Measurements from ENCODE around the gene VNN1.
A peak's percentile ranks its signal among the peaks of the same experiment; 100 is the strongest.
"Not testable (repeated sequence)": the region's sequence is repeated elsewhere in the genome, so short reads cannot be mapped to it uniquely, and the experiment has no call there.

VNN1 gene

DNA sequence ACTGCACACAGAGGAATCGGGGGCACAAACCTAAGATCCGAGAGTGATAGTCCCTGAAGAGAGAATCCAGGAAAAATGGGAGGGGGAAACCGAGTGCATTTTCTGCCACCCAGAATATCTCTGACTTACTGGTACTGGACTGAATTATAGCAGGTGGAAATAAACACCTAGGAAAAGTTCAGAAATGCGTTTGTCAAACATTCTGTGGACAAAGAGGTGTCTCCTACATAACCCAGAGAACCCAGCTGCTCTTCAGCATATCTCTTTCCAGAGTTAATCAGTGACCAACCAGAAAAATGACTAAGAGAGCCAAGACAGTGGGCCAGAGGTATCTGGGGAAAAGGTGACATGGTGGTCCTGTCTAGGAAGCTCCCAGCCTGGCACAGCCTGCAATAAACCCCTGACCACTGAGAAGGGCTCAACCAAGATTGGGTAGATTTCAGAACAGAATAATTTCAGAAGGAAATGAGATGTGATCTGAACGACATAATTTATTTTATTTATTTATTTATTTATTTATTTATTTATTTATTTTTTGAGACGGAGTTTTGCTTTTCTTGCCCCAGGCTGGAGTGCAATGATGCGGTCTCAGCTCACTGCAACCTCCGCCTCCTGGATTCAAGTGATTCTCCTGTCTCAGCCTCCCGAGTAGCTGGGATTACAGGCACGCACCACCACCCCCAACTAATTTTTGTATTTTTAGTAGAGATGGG, 6.0 kb upstream of the VNN1 start:
- DNase-seq, result no peak

DNA sequence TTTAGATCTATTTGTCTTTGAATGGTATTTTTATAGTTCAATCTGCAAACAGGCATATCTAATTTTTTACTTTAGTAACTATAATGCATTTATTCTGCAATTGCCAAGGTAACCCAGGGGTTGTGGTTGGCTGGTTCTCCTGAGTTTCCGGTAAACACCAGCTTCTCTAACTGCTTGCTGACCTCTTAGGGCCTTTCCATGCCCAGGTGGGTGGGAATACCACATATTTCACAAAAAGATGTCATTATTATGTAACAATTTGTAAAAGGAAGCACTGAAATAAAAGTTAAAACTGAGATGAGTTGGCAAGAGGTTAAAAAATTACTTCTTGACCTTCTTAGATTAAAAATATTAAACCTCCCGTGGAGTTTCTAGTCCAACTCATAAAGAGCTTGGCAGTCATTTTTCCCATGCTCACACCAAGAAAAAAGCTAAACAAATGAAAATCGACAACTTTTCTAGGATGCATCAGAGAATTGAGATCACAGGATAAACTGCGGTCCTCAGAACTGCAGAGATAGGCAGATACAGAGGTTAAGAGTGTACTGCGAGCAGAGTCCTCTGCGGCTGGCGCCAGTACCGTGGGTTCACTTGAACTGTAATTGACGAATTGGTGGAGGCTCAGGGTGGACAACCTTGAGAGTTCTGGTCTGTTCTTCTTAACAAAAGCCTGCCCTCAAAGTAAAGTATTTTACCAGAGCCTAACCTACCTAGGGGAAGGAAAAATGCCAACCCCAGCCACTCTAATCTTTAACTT, 2.2 kb upstream of the VNN1 start:
- no peak for DNase-seq

- peak; percentile 33 for DNase-seq
Observed at GRCh38 chr6:132715204-132715603, 1.3 kb upstream of the VNN1 start.

GRCh38 chr6:132714160-132714559, 305 bp upstream of the VNN1 start:
- DNase-seq, result no peak

- no peak for DNase-seq
Observed at GRCh38 chr6:132712366-132712765, 1.5 kb downstream of the VNN1 start.

GRCh38 chr6:132708771-132709170, 5.1 kb downstream of the VNN1 start:
- no peak for DNase-seq

GRCh38 chr6:132708002-132708401, 5.9 kb downstream of the VNN1 start:
- DNase-seq, result no peak

- DNase-seq, result not testable (repeated sequence)
Observed at GRCh38 chr6:132706756-132707155, 7.1 kb downstream of the VNN1 start.

- no peak for DNase-seq
Observed at GRCh38 chr6:132703936-132704335, 9.9 kb downstream of the VNN1 start.

- DNase-seq, result no peak
Observed at GRCh38 chr6:132698608-132699007, 15.2 kb downstream of the VNN1 start.

- no peak for DNase-seq
Observed at GRCh38 chr6:132695773-132696172, 18.1 kb downstream of the VNN1 start.

GRCh38 chr6:132693478-132693877, 20.4 kb downstream of the VNN1 start:
- DNase-seq, result no peak

- no peak for DNase-seq
Observed at GRCh38 chr6:132690678-132691077, 23.2 kb downstream of the VNN1 start.

DNA sequence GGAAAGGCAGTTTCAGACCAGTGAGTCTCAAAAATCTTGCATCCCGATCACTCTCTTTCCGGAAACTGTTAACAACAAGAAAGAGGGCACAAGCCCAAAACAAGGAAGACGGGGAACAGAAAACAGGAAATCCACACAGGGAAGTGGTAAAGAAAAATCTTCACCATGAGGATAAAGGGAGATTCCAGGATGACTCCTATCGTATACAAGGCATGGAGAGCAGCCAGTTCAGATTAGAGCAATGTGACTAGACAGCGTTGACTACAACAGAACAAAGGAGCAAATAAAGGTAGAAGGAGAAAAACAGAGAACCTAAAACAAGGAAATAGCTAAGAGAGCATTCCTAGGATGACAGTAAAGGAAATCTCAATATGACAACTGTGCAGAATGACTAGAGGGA, 26.5 kb downstream of the VNN1 start:
- no peak for DNase-seq

GRCh38 chr6:132686531-132686930, 27.3 kb downstream of the VNN1 start:
- DNase-seq, result no peak

DNA sequence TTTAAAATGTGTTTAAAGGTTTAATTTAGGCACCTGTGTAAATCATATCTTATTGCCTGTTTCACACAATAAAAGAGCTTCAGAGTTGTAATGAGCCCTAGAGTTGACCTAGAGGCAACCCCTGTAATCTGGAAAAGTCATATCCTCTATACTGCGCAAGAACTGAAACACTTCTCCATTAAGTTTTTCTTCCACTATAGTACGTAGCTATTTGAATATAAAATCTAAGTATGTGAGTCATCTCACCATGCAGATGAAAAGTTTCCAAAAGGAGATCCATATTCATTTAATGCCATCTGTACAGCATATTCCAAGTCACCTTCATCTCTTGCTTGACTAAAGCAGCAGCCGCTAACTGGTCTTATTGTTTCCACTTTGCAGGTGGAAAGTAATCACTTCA, 28.8 kb downstream of the VNN1 start:
- DNase-seq, result no peak

- DNase-seq, result no peak
Observed at GRCh38 chr6:132684272-132684671, 29.6 kb downstream of the VNN1 start.

DNA sequence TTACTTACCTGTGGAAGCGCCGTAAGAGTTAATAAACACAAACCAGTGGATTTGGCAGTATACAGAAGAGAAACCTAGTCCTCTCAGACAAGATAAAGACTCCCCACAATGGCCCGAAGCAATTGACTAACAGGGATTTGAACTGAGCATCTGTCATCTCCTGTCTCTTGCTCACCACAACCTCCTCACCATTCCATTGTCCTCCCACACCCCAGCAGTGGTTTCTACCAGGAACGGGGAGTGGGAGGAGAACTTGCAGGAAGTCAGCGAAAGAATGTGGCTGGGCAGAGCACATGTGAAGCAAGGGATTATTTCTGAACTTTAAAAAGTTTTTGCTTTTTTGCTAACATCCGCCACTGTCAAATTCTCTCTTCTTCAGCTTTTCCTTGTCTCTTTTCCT, 30.3 kb downstream of the VNN1 start:
- DNase-seq, result no peak

DNA sequence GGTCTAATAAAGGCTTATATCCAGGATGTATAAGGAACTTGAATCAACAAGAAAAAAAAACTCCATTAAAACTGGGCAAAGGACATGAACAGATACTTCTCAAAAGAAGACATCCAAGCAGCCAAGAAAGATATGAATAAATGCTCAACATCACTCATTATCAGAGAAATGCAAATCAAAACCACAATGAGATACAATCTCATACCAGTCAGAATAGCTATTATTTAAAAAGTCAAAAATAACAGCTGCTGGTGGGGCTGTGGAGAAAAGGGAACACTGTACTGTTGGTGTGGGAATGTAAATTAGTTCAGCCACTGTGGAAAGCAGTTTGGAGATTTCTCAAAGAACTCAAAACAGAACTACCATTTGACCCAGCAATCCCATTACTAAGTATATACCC, 34.8 kb downstream of the VNN1 start:
- DNase-seq, result not testable (repeated sequence)

DNA sequence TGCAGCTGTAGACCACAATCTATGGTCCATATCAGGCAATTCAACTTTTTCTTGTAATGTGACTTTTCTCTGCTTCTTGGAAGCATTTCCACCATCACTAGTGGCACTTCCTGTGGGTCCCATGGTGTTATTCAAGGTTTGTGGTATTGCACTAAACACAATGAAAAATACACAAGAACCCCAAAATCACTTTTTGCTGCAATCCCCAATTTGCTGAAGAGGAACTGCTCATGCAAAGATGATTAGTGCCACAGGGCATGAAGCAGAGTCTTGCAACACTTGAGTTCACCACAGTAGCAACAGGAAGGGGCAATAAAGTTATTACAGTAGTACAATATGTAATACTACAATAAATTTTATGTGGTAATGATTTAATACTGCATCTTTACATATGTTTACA, 38.1 kb downstream of the VNN1 start:
- DNase-seq, result no peak

- DNase-seq, result no peak
Observed at GRCh38 chr6:132675002-132675401, 38.9 kb downstream of the VNN1 start.

DNA sequence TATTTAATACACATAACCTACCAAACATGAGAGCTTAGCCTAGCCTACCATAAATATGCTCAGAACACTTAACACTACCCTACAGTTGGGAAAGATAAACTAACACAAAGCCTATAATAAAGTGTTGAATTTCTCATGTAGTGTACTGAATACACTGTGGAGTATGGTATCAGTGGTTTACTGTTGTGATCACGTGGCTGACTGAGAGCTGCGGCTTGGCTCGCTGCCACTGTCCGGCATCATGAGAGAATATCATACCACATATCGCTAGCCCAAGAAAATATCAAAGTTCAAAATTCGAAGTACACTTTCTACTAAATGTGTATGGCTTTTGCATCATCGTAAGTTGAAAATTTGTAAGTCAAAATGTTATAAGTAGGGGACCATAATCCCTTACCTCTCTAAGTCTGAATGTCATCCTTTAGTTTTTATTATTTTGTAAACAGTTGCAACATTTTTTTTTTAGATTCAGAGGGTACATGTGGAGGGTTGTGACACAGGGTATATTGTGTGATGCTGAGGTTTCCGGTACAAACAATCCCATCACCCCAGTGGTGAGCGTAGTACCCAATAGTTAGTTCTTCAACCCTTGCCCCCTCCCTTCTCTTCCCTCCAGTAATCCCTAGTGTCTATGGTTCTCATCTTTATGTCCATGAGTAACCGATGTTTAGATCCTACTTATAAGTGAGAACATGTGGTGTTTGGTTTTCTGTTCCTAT, 40.3 kb downstream of the VNN1 start:
- no peak for DNase-seq

DNA sequence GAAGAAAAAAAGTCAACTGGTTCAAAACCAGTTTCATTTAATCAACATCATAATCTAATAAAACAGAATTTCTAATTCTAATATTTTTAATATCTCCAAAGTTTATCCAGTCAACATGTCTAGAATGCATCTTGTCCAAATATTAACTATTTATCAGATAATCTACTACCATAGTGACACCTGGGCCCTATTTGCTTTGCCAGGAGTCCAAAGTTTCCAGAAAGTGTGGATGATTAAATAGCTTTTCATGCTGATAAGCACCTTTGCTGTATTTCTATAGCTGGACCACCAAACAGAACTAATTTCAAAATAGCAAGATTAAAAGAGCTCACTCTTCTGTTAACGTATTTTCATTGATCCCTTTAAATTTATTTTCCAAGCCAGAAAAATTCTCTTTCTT, 42.6 kb downstream of the VNN1 start:
- DNase-seq, result no peak

DNA sequence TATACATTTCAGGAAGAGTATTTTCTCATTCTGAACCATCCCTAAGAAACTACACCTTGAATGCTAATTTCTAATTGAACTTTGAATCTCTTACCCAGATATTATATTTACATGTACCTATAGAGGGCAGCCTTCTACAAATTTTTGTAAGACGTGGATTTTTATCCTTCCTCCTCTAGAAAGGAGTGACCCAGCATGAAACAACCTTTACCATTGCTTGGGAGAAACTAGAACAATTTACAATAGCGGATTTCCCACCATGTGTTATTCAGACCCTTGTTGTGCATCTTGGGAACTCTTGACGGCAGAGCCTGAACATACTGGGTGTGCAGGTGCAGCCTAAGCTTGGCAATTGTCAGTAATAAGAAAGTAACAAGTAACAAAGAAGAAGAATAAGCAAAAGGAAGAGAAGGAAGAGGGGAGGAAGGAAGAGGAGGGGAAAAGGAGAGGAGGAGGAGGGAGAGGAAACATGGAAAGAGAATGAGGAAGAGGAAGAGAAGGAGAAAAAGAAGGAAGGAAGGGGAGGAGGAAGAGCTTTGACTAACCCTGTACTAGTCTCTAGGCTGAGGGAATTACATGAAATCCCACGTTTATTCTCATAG, 44.1 kb downstream of the VNN1 start:
- peak; percentile 53 for DNase-seq
